ENCODE data around the gene ERVH48-1.
"Not testable (repeated sequence)": the region's sequence is repeated elsewhere in the genome, so short reads cannot be mapped to it uniquely, and the experiment has no call there.

ERVH48-1 gene

DNA sequence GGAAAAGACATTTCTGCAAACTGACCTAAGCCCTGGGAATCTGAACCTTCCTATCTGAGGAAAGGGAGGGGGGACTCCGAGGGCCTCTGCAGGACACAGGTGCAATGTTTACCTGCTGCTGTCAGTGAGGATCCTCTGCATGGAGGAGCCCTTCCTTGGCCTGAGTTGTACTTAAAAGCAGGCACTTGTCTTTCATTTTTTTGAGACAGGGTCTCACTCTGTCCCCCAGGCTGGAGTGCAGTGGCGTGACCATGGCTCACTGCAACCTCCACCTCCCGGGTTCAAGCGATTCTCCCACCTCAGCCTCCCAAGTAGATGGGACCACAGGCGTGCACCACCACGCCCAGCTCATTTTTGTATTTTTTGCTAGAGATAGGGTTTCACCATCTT lies 13.2 kb upstream of the ERVH48-1 start:
- not testable (repeated sequence) for DNase-seq

DNA sequence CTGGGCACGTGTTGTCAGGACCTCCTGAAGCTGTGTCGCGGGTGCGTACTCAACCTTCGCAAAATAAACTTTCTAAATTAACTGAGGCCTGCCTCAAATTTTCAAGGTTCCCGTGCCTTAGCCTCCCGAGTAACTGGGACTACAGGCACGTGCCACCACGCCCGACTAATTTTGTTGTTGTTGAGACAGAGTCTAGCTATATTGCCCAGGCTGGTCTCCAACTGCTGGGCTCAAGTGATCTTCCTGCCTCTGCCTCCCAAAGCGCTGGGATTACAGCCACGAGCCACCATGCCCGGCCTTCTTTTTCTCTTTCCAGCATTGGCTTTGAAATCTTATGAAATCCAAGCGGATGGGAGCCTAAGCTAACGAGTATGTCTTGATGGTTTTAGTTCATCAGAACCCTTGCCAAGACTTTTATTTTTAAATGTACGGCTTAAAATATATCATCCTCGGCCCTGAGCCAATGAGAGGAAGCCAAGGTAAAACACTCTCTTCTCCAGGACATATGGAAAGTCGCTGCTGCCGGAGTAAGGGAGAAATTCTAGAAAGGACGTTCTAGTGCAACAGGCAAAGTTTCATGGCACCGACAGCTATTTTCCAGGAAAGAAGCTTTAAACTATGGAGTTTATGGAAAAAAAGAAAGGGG lies 12.7 kb upstream of the ERVH48-1 start:
- DNase-seq, result no peak

DNA sequence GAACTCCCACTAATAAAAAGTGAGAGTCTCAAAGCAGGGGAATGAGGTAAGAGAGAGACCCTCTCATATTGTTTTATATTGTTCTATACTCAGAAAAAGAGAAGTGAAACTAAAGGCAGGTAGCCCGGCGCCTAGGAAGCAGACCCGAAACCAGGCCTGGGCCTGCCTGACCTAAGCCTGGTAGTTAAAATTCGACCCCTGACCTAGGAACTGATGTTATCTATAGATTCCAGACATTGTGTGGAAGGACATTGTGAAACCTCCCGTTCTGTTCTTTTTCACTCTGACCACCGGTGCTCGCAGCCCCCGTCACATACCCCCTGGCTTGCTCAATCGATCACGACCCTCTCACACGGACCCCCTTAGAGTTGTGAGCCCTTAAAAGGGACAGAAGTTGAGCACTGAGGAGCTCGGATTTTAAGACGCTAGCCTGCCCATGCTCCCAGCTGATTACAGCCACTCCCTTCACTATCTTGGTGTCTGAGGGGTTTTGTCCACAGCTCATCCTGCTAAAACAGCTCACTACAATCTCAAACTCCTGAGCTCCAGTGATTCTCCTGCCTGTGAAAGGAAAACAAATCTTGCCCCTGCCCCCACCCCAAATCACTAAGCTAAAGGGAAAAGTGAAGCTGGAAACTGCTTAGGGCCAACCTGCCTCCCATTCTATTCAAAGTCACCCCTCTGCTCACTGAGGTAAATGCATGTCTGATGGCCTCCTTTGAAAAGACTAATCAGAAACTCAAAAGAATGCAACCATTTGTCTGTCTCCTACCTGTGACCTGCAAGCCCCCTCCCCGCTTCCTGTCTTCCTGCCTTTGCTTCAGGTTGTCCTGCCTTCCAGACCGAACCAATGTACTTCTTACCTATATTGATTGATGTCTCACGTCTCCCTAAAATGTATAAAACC lies 11.9 kb upstream of the ERVH48-1 start:
- DNase-seq, result not testable (repeated sequence)

DNA sequence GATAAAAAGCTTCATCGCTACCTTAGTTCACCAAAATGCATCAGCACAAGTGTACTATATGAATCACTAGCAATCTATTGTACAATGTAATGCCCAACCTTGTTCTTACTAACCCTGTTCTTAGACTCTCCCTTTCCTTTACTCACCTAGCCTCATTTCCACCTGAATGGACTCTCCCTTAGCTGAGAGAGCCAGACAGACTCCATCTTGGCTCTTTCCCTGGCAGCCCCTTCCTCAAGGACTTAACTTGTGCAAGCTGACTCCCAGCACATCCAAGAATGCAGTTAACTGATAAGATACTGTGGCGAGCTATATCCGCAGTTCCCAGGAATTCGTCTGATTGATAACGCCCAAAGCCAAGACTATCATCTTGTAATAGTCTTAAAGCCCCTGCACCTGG lies 10.9 kb upstream of the ERVH48-1 start:
- not testable (repeated sequence) for DNase-seq

DNA sequence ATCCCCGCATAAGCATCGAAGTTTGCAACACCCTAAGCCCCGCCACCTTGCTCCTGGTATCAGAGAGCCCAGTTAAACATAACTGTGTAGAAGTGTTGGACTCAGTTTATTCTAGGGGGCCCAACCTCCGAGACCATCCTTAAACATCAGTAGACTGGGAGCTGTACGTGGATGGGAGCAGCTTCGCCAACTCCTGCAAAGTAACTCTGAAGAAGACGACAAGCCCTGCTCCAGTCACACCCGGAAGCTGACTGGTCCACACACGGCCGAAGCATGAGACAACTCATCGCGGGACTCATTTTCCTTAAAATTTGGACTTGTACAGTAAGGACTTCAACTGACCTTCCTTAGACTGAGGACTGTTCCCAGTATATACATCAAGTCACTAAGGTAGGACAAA lies 8.5 kb upstream of the ERVH48-1 start:
- not testable (repeated sequence) for DNase-seq

DNA sequence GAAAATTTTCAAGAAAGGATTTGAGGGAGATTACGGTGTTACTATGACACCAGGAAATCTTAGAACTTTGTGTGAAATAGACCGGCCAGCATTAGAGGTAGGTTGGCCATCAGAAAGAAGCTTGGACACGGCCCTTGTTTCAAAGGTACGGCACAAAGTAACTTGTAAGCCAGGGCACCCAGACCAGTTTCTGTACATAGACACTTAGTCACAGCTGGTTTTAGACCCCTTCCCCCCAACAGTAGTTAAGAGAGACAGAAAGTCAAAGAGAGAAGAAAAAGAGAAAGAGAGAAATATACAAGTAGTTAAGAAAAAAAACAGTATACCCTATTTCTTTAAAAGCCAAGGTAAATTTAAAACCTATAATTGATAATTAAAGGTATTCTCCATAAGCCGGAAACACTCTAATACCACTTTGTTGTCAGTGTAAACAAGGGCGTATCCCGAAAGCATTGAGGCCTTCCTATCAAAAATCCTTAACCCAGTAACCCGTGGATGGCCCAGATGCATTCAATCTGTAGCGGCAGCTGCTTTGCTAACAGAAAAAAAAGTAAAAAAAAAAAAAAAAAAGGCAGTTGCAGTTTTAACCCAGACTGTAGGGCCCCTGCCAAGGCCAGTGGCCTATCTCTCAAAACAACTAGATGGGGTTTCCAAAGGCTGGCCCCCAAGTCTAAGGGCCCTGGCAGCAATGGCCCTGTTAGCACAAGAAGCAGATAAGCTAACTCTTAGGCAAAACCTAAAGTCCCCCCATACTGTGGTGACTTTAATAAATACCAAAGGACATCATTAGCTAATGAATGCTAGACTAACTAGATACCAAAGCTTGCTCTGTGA lies 7.9 kb upstream of the ERVH48-1 start:
- DNase-seq, result not testable (repeated sequence)

DNA sequence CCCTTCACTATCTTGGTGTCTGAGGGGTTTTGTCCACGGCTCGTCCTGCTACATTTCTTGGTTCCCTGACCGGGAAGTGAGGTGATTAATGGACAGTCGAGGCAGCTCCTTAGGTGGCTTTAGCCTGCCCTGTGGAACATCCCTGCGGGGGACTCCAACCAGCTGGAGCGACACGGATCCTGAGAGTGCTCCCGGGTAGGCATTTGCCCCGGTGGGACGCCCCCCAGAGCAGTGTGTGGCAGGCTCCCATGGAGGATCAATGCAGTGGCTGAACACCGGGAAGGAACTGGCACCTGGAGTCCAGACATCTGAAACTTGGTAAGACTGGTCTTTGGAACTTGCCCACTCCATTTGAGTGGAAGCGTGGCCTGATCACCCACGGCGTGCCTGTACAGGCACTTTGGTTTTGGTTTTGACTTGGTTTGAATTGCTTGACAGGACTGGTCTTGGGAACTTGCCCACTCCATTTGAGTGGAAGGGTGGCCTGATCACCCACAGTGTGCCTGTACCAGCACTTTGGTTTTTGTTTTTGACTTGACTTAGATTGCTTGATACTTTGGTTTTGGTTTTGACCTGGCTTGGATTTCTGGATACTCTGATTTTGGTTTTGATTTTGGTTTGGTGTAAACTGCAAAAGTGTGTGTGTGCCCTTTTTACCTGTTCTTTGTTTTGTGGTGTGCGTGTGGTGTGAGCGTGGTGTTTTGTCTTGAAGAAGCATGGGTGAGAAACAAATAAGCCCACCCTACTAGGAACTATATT lies 7.1 kb upstream of the ERVH48-1 start:
- DNase-seq, result not testable (repeated sequence)

DNA sequence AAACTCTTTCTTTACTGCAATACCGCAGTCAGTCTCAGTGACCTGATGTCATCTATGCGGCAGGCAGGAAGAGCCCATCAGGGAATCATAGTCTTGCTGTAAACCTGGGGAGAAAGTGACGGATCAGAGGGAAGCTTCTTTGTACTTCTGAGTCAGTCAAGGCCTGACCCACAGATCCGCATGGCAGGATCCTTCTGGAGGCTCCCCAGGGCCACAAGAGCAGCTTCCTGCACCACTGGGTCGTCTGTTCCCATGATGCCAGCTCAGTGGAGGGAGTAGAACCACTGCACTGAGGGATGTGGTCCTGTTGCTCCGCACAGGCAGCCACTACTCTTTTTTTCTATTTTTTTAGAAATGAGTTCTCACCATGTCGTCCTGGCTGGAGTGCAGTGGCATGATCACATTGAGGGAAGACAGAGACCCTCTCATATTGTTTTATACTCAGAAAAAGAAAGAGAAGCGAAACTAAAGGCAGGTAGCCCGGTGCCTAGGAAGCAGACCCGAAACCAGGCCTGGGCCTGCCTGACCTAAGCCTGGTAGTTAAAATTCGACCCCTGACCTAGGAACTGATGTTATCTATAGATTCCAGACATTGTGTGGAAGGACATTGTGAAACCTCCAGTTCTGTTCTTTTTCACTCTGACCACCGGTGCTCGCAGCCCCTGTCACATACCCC lies 6.3 kb upstream of the ERVH48-1 start:
- no peak for DNase-seq

DNA sequence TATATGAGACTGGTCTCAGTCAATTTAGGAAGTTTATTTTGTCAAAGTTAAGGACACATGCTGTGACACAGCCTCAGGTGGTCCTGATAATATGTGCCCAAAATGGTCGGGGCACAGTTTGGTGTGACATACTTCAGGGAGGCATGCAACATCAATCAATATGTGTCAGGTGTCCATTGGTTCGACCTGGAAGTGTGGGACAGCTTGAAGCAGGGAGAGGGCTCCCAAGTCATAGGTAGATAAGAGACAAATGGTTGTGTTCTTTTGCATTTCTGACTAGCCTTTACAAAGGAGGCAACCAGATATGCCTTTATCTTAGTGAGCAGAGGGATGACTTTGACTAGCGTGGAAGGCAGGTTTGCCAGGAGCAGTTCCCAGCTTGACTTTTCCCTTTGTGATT lies 4.5 kb upstream of the ERVH48-1 start:
- no peak for DNase-seq

DNA sequence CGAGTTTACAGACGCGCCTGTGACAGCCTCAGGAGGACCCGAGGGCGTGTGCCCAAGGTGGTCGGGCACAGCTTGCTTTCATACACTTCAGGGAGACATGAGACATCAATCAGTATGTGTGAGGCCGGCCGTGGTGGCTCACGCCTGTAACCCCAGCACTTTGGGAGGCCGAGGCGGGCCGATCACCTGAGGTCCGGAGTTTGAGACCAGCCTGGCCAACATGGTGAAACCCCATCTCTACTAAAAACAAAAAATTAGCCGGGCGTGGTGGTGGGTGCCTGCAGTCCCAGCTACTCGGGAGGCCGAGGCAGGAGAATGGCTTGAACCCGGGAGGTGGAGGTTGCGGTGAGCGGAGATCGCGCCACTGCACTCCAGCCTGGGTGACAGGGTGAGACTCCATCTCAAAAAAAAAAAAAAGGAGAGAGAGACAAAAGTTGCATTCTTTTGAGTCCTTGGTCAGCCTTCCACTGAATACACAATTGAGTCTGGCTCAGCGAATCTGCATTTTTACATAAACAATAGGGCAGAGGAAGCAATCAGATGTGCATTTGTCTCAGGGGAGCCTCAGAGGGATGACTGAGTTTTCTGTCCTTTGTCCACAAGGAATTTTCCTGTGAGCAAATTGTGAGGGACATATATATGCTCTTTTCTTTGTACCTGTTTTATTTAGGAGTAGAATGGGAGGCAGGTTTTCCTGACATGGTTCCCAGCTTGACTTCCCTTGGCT lies 2.2 kb upstream of the ERVH48-1 start:
- not testable (repeated sequence) for DNase-seq

DNA sequence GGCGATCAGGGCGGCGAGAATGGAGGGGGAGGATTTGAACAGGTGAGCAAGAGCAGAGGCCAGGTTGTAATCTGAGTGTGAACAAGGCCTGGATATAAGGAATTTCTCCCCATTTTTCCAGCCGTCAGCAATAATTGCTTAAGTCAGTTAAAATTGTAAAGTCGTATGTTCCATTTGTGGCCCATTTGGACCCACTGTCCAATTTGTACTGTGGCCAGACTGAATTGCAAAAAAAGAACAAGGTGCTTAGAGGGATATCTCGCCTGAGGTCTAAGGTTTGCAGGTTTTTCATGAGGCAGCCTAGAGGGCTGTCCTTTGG lies 1.0 kb downstream of the ERVH48-1 start:
- DNase-seq, result no peak

DNA sequence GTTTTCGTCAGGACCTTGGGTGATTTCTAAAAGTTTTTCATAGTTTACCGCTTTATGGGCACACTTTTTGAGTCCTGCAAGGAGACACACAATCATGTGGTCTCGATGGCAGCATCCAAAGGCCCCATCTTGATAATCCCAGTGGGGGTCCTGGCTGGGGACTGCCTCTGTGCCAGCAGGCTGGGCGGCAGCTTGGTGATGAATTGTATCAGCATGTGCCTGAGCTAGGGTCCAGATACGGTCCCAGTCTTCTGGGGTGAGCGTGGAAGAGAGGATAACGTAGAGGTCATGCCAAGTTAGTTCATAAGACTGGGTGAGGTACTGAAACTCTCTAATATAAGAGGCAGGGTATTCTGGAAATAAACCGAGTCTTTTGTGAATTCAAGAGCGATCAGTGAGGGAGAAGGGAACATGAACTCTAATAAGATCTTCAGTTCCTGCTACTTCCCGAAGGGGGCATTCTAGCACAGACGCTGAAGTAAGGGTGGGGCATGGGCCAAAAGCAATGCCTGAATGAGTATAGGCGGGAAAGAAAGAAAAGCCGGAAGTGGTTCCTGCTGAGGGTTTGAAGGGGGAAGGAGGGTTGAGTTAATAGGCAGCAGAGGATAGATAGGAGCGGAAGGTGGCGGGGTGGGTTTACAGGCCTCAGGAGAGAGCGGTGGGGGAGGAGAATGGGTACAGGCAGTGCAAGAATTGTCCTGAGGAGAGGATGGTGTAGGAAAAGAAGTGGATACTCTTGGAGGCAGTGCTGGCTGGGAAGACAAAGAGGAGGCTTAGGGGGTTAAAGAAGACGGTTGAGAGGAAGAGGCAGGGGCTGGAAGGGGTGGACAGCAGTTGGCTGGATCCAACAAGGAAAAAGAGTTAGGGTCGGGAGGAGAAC lies 1.6 kb downstream of the ERVH48-1 start:
- DNase-seq, result peak; percentile 28

DNA sequence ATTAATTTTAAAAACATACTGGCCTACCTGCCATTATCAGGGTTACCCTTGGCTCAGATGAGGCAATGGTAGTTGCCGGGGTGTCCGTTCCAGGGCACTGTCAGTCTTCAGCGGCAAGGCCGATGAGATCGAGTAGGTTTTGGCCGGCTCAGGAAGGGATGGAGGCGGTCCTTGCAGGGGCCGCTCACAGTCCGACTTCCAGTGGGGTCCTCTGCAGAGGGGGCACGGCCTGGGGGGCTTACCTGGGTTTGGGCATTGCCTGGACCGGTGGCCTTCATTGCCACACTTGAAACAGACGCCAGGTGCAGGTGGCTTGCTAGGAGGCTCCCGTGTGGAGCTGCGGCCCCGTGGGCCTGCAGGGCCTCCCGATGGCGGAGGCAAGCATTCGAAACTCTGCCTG lies 2.5 kb downstream of the ERVH48-1 start:
- no peak for DNase-seq

DNA sequence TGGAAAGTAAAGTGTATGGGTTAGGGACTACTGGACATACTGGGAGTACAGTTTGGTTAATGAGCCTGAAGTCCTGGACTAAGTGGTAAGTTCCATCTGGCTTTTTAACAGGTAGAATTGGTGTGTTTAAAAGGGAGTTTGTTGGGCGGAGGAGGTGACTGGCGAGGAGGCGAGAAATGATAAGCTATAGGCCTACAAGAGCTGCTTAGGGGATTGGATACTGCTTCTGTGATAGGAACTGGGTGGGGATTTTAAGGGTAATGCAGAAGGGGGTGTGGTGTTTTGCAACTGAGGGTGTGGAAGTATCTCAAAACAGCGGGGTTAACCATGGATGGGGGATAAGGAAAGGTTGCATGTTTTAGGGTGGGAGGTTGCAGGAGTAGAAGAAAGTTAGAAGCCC lies 3.5 kb downstream of the ERVH48-1 start:
- DNase-seq, result no peak

DNA sequence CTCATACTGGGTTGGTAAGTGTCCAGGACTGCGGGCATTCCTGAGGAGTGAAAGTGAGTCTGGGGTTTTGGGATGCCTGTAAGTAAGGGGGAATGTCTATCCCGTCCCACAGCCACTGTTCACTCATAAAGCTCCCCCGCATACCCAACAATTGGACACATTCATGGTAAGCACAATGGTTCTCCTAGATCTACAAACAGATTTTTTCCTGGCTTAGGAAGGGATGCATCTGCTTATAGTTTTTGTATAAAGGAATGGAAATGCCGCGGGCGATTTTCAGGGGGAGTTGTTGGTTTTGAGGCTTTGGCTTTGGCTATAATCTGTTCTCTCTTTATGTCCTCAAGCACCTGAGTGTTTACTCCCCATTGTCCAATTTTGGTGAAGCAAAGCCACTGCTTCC lies 7.1 kb downstream of the ERVH48-1 start:
- DNase-seq, result no peak

DNA sequence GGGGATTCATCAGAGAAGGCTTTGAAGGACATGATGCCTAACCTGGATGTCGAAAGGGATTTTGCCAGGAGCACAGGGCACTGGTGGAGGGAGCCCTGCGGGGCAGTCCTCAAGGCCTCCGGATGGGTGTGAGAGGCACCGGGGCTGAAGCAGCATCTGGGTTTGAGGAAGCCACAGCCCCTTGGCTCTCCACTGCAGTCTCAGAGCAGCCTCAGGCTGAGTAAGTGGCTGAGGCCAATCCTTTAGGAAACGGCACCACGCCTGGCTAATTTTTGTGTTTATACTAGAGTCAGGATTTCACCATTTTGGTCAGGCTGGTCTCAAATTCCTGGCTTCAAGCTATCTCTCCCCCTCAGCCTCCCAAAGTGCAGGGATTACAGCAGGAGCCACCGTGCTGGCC lies 12.0 kb downstream of the ERVH48-1 start:
- DNase-seq, result no peak

DNA sequence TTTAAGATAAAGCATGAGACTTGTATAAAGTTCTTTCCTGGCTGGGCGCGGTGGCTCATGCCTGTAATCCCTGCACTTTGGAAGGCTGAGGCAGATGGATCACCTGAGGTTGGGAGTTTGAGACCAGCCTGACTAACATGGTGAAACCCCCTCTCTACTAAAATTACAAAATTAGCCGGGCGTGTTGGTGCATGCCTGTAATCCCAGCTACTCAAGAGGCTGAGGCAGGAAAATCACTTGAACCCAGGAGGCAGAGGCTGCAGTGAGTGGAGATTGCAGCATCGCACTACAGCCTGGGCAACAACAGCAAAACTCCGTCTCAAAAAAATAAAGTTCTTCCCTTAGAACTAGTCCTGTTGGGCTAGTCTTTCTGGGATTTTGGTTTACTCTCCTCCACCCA lies 13.5 kb downstream of the ERVH48-1 start:
- not testable (repeated sequence) for DNase-seq

DNA sequence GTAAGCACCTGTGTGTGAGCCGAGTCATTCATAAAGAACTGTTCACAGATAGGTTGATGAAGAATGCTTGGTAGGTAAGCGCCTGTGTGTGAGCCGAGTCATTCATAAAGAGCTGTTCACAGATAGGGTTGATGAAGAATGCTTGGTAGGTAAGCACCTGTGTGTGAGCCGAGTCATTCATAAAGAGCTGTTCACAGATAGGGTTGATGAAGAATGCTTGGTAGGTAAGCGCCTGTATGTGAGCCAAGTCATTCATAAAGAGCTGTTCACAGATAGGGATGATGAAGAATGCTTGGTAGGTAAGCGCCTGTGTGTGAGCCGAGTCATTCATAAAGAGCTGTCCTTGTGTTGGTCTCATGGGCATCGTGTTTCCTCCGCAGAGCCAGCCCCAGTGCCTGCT lies 16.9 kb downstream of the ERVH48-1 start:
- not testable (repeated sequence) for DNase-seq

DNA sequence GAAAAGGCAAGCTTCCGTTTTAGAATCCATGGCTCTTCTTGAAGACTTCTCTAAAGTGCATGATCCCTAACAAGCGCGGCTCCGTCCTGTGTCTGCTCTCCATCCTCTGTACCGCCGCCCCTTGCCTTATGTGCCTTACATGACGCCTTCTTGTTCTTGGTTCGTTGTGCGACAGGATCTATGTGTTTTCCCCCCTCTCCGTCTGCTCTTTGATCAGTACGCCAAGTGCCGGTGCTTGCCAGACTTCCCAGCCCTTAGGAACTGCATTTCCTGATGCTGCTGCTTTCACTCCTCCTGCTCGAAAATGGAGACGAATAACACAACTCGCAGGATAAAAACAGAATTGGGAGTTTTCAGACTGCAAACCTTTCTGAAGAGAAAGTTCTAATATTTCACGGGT lies 19.2 kb downstream of the ERVH48-1 start:
- no peak for DNase-seq

DNA sequence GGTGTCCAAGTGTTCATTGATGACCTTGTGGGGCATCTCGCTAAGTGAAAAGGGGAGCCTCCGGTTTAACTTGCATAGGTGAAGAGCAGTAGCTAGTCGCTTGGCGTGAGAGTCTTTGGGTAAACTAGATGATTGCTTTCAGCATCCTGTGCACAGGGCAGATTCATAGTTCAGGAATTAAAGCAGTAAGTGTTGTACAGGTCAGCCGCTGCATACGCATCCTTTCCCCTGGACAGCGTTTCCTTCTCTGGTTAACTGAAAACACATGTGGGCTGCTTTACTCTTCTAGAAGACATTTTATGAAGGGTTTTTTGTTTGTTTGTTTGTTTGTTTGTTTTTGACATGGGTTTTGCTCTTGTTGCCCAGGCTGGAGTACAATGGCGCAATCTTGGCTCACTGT lies 20.2 kb downstream of the ERVH48-1 start:
- no peak for DNase-seq

DNA sequence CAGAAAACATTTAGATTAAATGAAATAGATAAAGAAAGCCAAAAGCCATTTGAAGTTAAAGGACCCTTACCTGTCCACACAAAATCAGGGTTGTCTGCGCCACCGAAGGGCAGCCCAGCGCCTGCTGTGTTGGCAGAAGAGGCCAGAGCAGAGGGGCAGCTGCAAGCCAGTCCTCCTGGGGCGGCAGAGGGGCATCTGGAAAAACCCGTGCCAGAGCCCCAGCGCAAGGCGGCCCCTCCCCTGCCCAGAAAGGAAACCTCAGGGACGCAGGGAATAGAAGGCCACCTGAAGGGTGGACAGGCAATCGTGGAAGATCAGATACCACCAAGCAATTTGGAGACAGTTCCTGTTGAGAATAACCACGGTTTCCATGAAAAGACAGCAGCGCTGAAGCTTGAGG lies 21.6 kb downstream of the ERVH48-1 start:
- DNase-seq, result no peak
